ENCODE measurements around the gene CCR9.

GRCh38 chr3:45943207-45943846 lies 57.0 kb downstream of the CCR9 start, which contains the start of gene CXCR6:
- TF ChIP-seq EP300 (IDR thresholded peaks at IDR 0.05) = no peak
- TF ChIP-seq CTCF (IDR thresholded peaks at IDR 0.05) = no peak
- no peak for TF ChIP-seq POLR2AphosphoS5 (IDR thresholded peaks at IDR 0.05)
- TF ChIP-seq POLR2A (IDR thresholded peaks at IDR 0.05) = no peak
